HepG2 (cell line): ENCODE measurements around the gene MNAT1. TPM values are rescaled to one million over a fixed set of nuclear protein-coding genes. Genes with fewer than 3 reads are reported as not detected.
A peak's percentile ranks its signal among the peaks of the same experiment; 100 is the strongest.

Experiments
- BHLHE40 ChIP-seq: IDR thresholded peaks from 2 replicates; pipeline ENCODE4 v1.6.1; 2011; ENCODE audit warnings: low read length, improper control_type of control experiment
- DPF2 ChIP-seq: sonication (generic); formaldehyde crosslinking; IDR thresholded peaks from 2 replicates; pipeline ENCODE4 v1.4.0; 2020; ENCODE audit warnings: mild to moderate bottlenecking, low read depth, missing genetic modification reagents, borderline replicate concordance
- FIP1L1 ChIP-seq: fragments of 200-400 bp; formaldehyde crosslinking; IDR thresholded peaks from 2 replicates; pipeline ENCODE4 v1.6.1; 2018; ENCODE audit warnings: low read depth, mild to moderate bottlenecking, low read length, moderate library complexity, borderline replicate concordance; ENCODE audit not compliant: insufficient read depth
- FOXM1 ChIP-seq: sonication (generic); formaldehyde crosslinking; IDR thresholded peaks from 2 replicates; pipeline ENCODE4 v1.5.0; 2020; ENCODE audit warnings: missing genetic modification reagents
- HMG20B ChIP-seq: conservative IDR thresholded peaks from 2 replicates; pipeline ENCODE4 v1.6.1; 2016; ENCODE audit warnings: missing genetic modification reagents, missing compliant biosample characterization
- KLF11 ChIP-seq: IDR thresholded peaks from 2 replicates; pipeline ENCODE4 v1.6.1; 2016; ENCODE audit warnings: missing compliant biosample characterization
- NFAT5 ChIP-seq: sonication (generic); formaldehyde crosslinking; IDR thresholded peaks from 2 replicates; pipeline ENCODE4 v1.4.0; 2020; ENCODE audit warnings: missing genetic modification reagents
- RCOR2 ChIP-seq: IDR thresholded peaks from 2 replicates; pipeline ENCODE4 v1.6.1; 2016; ENCODE audit warnings: missing biosample characterization, missing genetic modification reagents
- ZBTB40 ChIP-seq, 2 experiments: fragments of 450-650 bp in 1 of 2; sonication (generic) in 1 of 2; formaldehyde crosslinking in 1 of 2; IDR thresholded peaks; 2 replicates each; pipeline versions ENCODE4 v1.6.1 to v1.8.0; 2016 to 2022; ENCODE audit warnings: antibody characterized with exemption in 1 of 2, mild to moderate bottlenecking in 1 of 2, missing genetic modification reagents in 1 of 2
- ZFP36L1 ChIP-seq: sonication (generic); formaldehyde crosslinking; IDR thresholded peaks from 2 replicates; pipeline ENCODE4 v1.8.0; 2022; ENCODE audit warnings: mild to moderate bottlenecking, missing genetic modification reagents, moderate library complexity
- ZNF207 ChIP-seq: fragments of 450-650 bp; IDR thresholded peaks from 2 replicates; pipeline ENCODE4 v1.6.1; 2016; ENCODE audit warnings: antibody characterized with exemption, borderline replicate concordance
- ZNF280B ChIP-seq: sonication (generic); formaldehyde crosslinking; IDR thresholded peaks from 2 replicates; pipeline ENCODE4 v1.5.0; 2020; ENCODE audit warnings: missing genetic modification reagents, mild to moderate bottlenecking, borderline replicate concordance
- ZNF678 ChIP-seq: sonication (generic); formaldehyde crosslinking; IDR thresholded peaks from 2 replicates; pipeline ENCODE4 v1.4.0; 2020; ENCODE audit warnings: mild to moderate bottlenecking, missing genetic modification reagents
- polyA plus RNA-seq, 8 experiments: library from polyadenylated mRNA; depleted of rRNA in 3 of 8; stranded (reverse) in 7 of 8; unstranded in 1 of 8; fragments of >200 nt; fragmentation: Illumina TruSeq in 4 of 8; extraction: Trizol in 4 of 8; gene quantifications; 2 replicates each; pipeline versions ENCODE4 v1.2.1 to v1.2.3, GENCODE V29; 2011 to 2016; ENCODE audit warnings: low read depth in 4 of 8, missing spikeins in 1 of 8, mixed read lengths in 1 of 8; ENCODE audit not compliant: insufficient read depth in 1 of 8
- total RNA-seq, 5 experiments: library from RNA; depleted of rRNA; stranded (reverse); fragments of >200 nt; fragmentation: Illumina TruSeq; extraction: Trizol; gene quantifications; 2 replicates each; pipeline ENCODE4 v1.2.3, GENCODE V29; 2016; ENCODE audit warnings: low read depth in 1 of 5

Gene MNAT1
- total and polyA plus RNA-seq, 2 of the 13 experiments (the other 11 are each of a cell fraction or from before 2014, with no cell fraction given), result 49.2 to 94.8 TPM

- TF ChIP-seq KLF11, result no peak
- TF ChIP-seq RCOR2 (CRISPR knock-in tag), result 0 out of 2 replicates have a peak, but pooled peaks have one; percentile 38
- TF ChIP-seq FIP1L1, result no peak
- no peak for TF ChIP-seq NFAT5 (CRISPR knock-in tag)
- no peak for TF ChIP-seq ZNF207
- no peak for TF ChIP-seq FOXM1
- TF ChIP-seq ZNF678 (CRISPR knock-in tag), result no peak
- TF ChIP-seq ZNF280B (CRISPR knock-in tag), result no peak
- no peak for TF ChIP-seq BHLHE40
- TF ChIP-seq DPF2, result no peak
- no peak for TF ChIP-seq HMG20B (CRISPR knock-in tag)
- no peak for TF ChIP-seq ZBTB40 (IDR thresholded peaks at IDR 0.05)
- TF ChIP-seq ZBTB40 (CRISPR knock-in tag; IDR thresholded peaks at IDR 0.05), result no peak; the same call in 1 of the 2 replicates
- no peak for TF ChIP-seq ZFP36L1 (CRISPR knock-in tag)
Observed at GRCh38 chr14:60691383-60692113, 43.0 kb upstream of the MNAT1 start (continued).
